GM12801 (cell line): Measurements from ENCODE around the gene LAMA3.

ENCODE experiments used
- TF ChIP-seq, protein P1 (sequence below): IDR thresholded peaks from one replicate; pipeline ENCODE4 v1.5.1; 2011; ENCODE audit warnings: control low read depth; ENCODE audit not compliant: insufficient read length; ENCODE audit errors: extremely low read depth

The LAMA3 gene

DNA sequence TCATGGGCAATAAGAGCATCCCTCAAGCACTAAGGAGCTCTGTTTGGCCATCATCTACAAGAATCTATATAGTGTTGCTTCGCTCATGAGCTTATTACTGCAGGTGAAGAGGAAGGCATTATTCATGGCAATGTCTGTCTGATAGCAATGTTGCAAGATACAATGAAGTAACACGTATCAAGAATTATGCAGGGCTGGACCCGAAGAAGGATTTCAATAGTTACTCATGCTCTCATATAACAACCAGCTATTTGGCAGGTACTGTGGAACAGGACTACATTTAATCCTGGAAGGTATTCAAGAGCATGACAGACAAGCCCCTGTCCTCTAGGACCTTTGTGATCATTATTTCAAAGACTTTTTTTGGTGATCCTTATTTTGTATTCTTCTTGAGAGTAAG, 109.6 kb downstream of the LAMA3 start:
- TF ChIP-seq, protein P1, sequence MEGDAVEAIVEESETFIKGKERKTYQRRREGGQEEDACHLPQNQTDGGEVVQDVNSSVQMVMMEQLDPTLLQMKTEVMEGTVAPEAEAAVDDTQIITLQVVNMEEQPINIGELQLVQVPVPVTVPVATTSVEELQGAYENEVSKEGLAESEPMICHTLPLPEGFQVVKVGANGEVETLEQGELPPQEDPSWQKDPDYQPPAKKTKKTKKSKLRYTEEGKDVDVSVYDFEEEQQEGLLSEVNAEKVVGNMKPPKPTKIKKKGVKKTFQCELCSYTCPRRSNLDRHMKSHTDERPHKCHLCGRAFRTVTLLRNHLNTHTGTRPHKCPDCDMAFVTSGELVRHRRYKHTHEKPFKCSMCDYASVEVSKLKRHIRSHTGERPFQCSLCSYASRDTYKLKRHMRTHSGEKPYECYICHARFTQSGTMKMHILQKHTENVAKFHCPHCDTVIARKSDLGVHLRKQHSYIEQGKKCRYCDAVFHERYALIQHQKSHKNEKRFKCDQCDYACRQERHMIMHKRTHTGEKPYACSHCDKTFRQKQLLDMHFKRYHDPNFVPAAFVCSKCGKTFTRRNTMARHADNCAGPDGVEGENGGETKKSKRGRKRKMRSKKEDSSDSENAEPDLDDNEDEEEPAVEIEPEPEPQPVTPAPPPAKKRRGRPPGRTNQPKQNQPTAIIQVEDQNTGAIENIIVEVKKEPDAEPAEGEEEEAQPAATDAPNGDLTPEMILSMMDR, result no peak

- TF ChIP-seq, protein P1, result no peak
These were observed 110.3 kb downstream of the LAMA3 start for GRCh38 chr18:23799540-23799939.

DNA sequence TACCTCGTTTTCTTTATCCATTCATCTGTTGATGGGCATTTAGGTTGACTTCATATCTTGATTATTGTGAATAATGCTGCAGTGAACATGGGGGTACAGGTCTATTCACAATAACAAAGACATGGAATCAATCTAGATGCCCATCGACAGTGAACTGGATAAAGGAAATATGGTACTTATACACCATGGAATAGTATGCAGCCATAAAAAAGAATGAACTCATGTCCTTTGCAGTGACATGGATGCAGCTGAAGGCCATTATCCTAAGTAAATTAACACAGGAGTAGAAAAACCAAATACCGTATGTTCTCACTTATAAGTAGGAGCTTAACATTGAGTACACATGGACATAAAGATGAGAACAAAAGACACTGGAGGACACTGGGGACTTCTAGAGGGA, 111.6 kb downstream of the LAMA3 start:
- TF ChIP-seq, protein P1, result no peak

- TF ChIP-seq, protein P1, result no peak
These were observed 113.6 kb downstream of the LAMA3 start for GRCh38 chr18:23802817-23803216.

- TF ChIP-seq, protein P1, result no peak
These were observed 114.5 kb downstream of the LAMA3 start for GRCh38 chr18:23803755-23804154.

- TF ChIP-seq, protein P1, result no peak
These were observed 116.6 kb downstream of the LAMA3 start for GRCh38 chr18:23805898-23806297.

- TF ChIP-seq, protein P1, result no peak
These were observed 120.2 kb downstream of the LAMA3 start for GRCh38 chr18:23809415-23809814.

DNA sequence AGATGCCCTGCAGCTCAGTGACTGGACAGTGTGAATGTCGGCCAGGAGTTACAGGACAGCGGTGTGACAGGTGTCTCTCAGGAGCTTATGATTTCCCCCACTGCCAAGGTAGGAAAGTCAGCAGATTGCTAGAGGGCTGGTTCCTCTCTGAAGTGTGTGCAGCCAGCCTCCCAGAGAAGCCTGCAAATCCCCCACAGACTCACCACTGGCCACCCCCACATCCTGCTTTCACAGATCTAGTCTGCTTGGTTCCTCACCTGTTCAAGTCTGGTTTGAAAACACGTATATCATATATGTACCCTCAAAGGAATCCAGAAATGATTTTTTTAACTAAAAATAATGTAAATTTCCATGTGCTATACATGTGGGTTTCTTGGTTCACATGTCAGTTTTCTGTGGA, 121.1 kb downstream of the LAMA3 start:
- TF ChIP-seq, protein P1, result no peak
